K562 (cell line): ENCODE data around the gene FEV. TPM values are rescaled to one million over a fixed set of nuclear protein-coding genes. Genes with fewer than 3 reads are reported as not detected.

Experiments used
- ATAC-seq: fragments of 200-7000 bp; cut with Tn5 transposase; 3 replicates; pipeline ENCODE4 v1.9.1; 2020; ENCODE audit warnings: moderate library complexity
- BruUV-seq: library from RNA; stranded (reverse); fragments of 400-500 nt; replicated peaks from 2 replicates; lab custom pipeline; 2021; lab: Mats Ljungman, UMichigan
- CTCF ChIA-PET: fragments of 300-600 bp; formaldehyde crosslinking; extraction: SDS; loops from one replicate; lab custom pipeline; 2021; ENCODE audit warnings: low intra/inter-chr PET ratio; lab: Yijun Ruan, JAX
- POLR2A ChIA-PET: fragments of 300-600, 350-650 bp; sonication (Branson Sonifier 250); formaldehyde crosslinking; extraction: SDS; loops from one replicate; lab custom pipeline; 2021; ENCODE audit warnings: antibody characterized with exemption, inconsistent platforms; lab: Yijun Ruan, JAX
- DNase-seq, 4 experiments: peaks; one replicate each; pipeline versions ENCODE4 v3.0.0 to v3.0.0-alpha.2; 2011 to 2018; ENCODE audit warnings: low spot score in 3 of 4, mixed read lengths in 3 of 4; ENCODE audit errors: extremely low read depth in 1 of 4
- FAIRE-seq: peaks from 2 replicates; lab custom pipeline; 2011; peaks lifted over from hg19 to GRCh38; lab: Jason Lieb, UNC
- H2AFZ ChIP-seq: 2 replicates; pipeline ENCODE4 v1.6.0; 2011; ENCODE audit warnings: low read depth, low read length, control low read depth, inconsistent platforms
- H3K27ac ChIP-seq: fragments of 200-600 bp; 3 replicates; pipeline ENCODE4 v1.8.0; 2011; ENCODE audit warnings: low read depth, mild to moderate bottlenecking, control low read depth, inconsistent platforms, low read length, moderate library complexity, mixed read lengths; ENCODE audit errors: extremely low read depth
- H3K27me3 ChIP-seq, 2 experiments: fragments of 300-600 bp in 1 of 2; 2 replicates in 1 of 2; 3 replicates in 1 of 2; pipeline versions ENCODE4 v1.6.0 to v1.8.0; 2011; ENCODE audit warnings: inconsistent platforms in 2 of 2, low read length in 2 of 2, mild to moderate bottlenecking in 1 of 2, mixed read lengths in 1 of 2, moderate library complexity in 1 of 2; ENCODE audit not compliant: control insufficient read depth in 2 of 2, insufficient read depth in 2 of 2
- H3K36me3 ChIP-seq: fragments of 300-600 bp; 3 replicates; pipeline ENCODE4 v1.8.0; 2011; ENCODE audit warnings: mild to moderate bottlenecking, low read length, inconsistent platforms; ENCODE audit not compliant: control insufficient read depth, insufficient read depth
- H3K4me1 ChIP-seq, 2 experiments: fragments of 200-600 bp in 1 of 2; replicated peaks in 1 of 2; 2 replicates in 1 of 2; 3 replicates in 1 of 2; pipeline versions ENCODE4 v1.5.1 to v1.8.0; 2011; ENCODE audit warnings: inconsistent platforms in 2 of 2, low read length in 2 of 2, mild to moderate bottlenecking in 1 of 2, mixed read lengths in 1 of 2, moderate library complexity in 1 of 2; ENCODE audit not compliant: control insufficient read depth in 2 of 2, insufficient read depth in 2 of 2
- H3K4me2 ChIP-seq: 2 replicates; pipeline ENCODE4 v1.6.1; 2011; ENCODE audit warnings: low read length, control low read depth, inconsistent platforms, mixed read lengths; ENCODE audit not compliant: insufficient read depth
- H3K4me3 ChIP-seq: fragments of 200-600 bp; sonication (generic), shearing (Covaris generic); 2 replicates; pipeline ENCODE4 v1.5.1; 2016; ENCODE audit warnings: control low read depth, inconsistent platforms
- H3K79me2 ChIP-seq: fragments of 200-600 bp; 3 replicates; pipeline ENCODE4 v1.8.0; 2011; ENCODE audit warnings: low read length, inconsistent platforms; ENCODE audit not compliant: control insufficient read depth, insufficient read depth
- H3K9ac ChIP-seq, 2 experiments: 2 replicates each; pipeline versions ENCODE4 v1.6.0 to v1.6.1; 2011; ENCODE audit warnings: low read depth in 2 of 2, low read length in 2 of 2, control low read depth in 1 of 2, inconsistent platforms in 1 of 2, mild to moderate bottlenecking in 1 of 2, mixed read lengths in 1 of 2; ENCODE audit not compliant: insufficient read depth in 1 of 2
- H3K9me1 ChIP-seq: one replicate; pipeline ENCODE4 v1.6.0; 2011; ENCODE audit warnings: inconsistent platforms, mild to moderate bottlenecking, low read length, moderate library complexity; ENCODE audit not compliant: control insufficient read depth, insufficient read depth
- H3K9me3 ChIP-seq: replicated peaks from 2 replicates; pipeline ENCODE4 v1.5.1; 2011; ENCODE audit warnings: low read depth, low read length, inconsistent platforms; ENCODE audit not compliant: control insufficient read depth, insufficient read depth
- H4K20me1 ChIP-seq: replicated peaks from 2 replicates; pipeline ENCODE4 v1.6.1; 2011; ENCODE audit warnings: low read length, inconsistent platforms, mixed read lengths; ENCODE audit not compliant: control insufficient read depth, insufficient read depth
- MIER1 ChIP-seq: fragments of 450-650 bp; IDR thresholded peaks from 2 replicates; pipeline ENCODE4 v1.6.1; 2016; ENCODE audit warnings: antibody characterized with exemption, mild to moderate bottlenecking, low read depth
- PRMT5 ChIP-seq: sonication (generic); formaldehyde crosslinking; IDR thresholded peaks from 2 replicates; pipeline ENCODE4 v1.5.0; 2020; ENCODE audit warnings: missing genetic modification reagents
- SLC30A9 ChIP-seq: fragments of 250-450 bp; sonication (Bioruptor Pico); IDR thresholded peaks from 2 replicates; pipeline ENCODE4 v1.8.0; 2022; ENCODE audit warnings: mild to moderate bottlenecking, moderate library complexity
- SP2 ChIP-seq: IDR thresholded peaks from 2 replicates; pipeline ENCODE4 v1.6.1; 2011; ENCODE audit warnings: mild to moderate bottlenecking, low read depth, low read length, moderate library complexity; ENCODE audit not compliant: poor library complexity, severe bottlenecking; ENCODE audit errors: extremely low read depth
- ZNF217 ChIP-seq: sonication (generic); formaldehyde crosslinking; IDR thresholded peaks from 2 replicates; pipeline ENCODE4 v1.8.0; 2022; ENCODE audit warnings: mild to moderate bottlenecking, missing genetic modification reagents
- ZNF830 ChIP-seq: fragments of 250-450 bp; sonication (Bioruptor Pico); IDR thresholded peaks from 2 replicates; pipeline ENCODE4 v1.5.0; 2021; ENCODE audit warnings: mild to moderate bottlenecking
- WGBS: fragments of 100-300 bp; shearing (Covaris generic); methylation state at CpG from one replicate; pipeline ENCODE4 v1.1.6; 2016; ENCODE audit warnings: low coverage, mixed read lengths; ENCODE audit not compliant: insufficient coverage; ENCODE audit errors: missing lambda C conversion rate; 5-methylcytosine and 5-hydroxymethylcytosine counted together
- in situ Hi-C: fragments of 300-500 bp; cut with MboI; formaldehyde crosslinking; loops from 4 replicates; pipeline ENCODE4 v1.15.0; 2018; ENCODE audit warnings: inconsistent platforms, mixed read lengths
- intact Hi-C: fragments of 100-400 bp; cut with micrococcal nuclease; formaldehyde crosslinking; loops from 2 replicates; pipeline ENCODE4 v1.14.2; 2022
- polyA plus RNA-seq, 8 experiments: library from polyadenylated mRNA; depleted of rRNA in 4 of 8; stranded (reverse) in 5 of 8; unstranded in 3 of 8; fragments of >200 nt; fragmentation: Nextera tagmentation in 2 of 8; fragmentation: Illumina TruSeq in 1 of 8; extraction: Ambion mirVana in 2 of 8; extraction: Trizol in 1 of 8; gene quantifications; 2 replicates each; pipeline versions ENCODE4 v1.2.1 to v1.2.3, GENCODE V29; 2011 to 2014; ENCODE audit warnings: inconsistent platforms in 1 of 8, missing spikeins in 1 of 8
- total RNA-seq, 7 experiments: library from RNA; depleted of rRNA in 6 of 7; stranded (reverse); fragments of >200 nt in 6 of 7; fragmentation: Illumina TruSeq in 2 of 7; extraction: Trizol in 2 of 7; gene quantifications; 2 replicates each; pipeline versions ENCODE4 v1.2.1 to v1.2.3, GENCODE V29; 2011 to 2021; ENCODE audit warnings: low replicate concordance in 1 of 7
- TF ChIP-seq, protein P1 (sequence below), 2 experiments: fragments of 150-350 bp in 1 of 2; IDR thresholded peaks; 2 replicates each; pipeline ENCODE4 v1.6.1; 2012 to 2016; ENCODE audit warnings: low read depth in 2 of 2, low read length in 2 of 2, mild to moderate bottlenecking in 1 of 2, moderate library complexity in 1 of 2
- TF ChIP-seq, protein P2 (sequence below): fragments of 200-400 bp; formaldehyde crosslinking; IDR thresholded peaks from 2 replicates; pipeline ENCODE4 v1.6.1; 2017; ENCODE audit warnings: mild to moderate bottlenecking, low read depth, low read length, moderate library complexity
- TF ChIP-seq, protein P3 (sequence below): fragments of 450-650 bp; IDR thresholded peaks from 2 replicates; pipeline ENCODE4 v1.6.1; 2016; ENCODE audit warnings: borderline replicate concordance
- TF ChIP-seq, protein P4 (sequence below): fragments of 450-650 bp; IDR thresholded peaks from 2 replicates; pipeline ENCODE4 v1.6.1; 2014; ENCODE audit warnings: low read depth, mild to moderate bottlenecking, moderate library complexity, borderline replicate concordance

FEV gene
- total and polyA plus RNA-seq, 9 of the 15 experiments (the other 6 are each of a cell fraction or from before 2014, with no cell fraction given): 0.08 to 1.6 (median 0.62) TPM; not detected in 1

DNA sequence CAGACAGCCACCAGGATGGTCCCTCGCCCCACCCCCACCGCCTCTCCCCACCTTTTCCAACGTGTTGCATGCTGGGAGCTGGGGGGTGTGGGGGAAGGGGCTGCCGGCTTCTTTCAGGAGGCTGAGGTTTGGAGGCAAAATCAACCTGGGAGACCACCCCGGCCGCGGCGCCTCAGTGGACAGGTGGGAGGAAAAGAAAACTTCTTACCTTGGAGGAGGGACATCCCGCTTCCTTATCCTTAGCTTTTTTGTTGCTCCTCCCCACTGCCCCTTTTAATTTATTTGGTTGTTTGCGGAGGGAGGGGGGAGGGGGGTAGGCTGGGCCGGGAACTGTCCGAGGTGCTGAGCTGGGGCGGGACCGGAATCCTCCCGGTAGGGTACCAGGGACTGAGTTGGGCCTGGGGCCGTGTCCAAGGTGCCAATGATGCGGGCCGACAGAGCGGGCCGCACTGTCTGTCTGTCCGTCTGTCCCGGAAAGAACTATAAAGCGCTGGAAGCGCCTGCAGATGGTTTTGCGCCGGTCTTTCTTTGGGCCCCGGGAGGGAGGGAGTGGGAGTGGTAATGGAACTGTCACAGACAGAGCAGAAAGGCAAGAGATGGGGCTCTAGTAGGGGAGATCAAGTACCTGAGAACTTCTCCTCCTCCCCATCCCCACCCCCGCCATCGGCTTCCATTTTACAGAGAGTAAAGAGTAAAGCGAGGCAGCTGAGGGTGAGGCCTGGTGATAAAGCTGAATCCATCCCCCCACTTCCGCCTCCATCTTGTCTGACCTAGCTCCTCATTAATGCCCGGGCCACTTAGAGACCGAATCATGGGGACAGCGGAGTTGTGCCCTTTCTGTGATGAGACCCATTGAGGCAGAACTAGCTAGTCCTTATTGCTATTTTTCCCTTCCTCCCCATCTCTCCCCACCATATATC lies 23.1 kb downstream of the FEV start:
- DNase-seq (peak; percentile 47 to 77 (median 72)), ATAC-seq (0 out of 3 replicates have a peak, but pooled peaks have one; percentile 29), FAIRE-seq (no peak)
- H3K9me3 ChIP-seq: no peaks in the 10 kb centered on the region
- no peak overlapping the region for H2AFZ ChIP-seq
- H3K79me2 ChIP-seq: no peaks in the 10 kb centered on the region
- H3K4me1 ChIP-seq: peaks cover 11 to 31% of the 10 kb centered on the region in 2 experiments; a peak in 4 of 5 replicates
- CTCF ChIA-PET: interaction anchor here (0.7 kb wide), 1 partner anchor 19 kb away, joined by 4 read pairs; no protein-coding TSS in a partner anchor
- no peaks in the 10 kb centered on the region for H3K9me1 ChIP-seq
- H3K27me3 ChIP-seq: peaks cover 7 to 29% of the 10 kb centered on the region in 2 experiments; a peak in 4 of 5 replicates
- intact Hi-C loops: loop anchor here (5.0 kb wide), 1 partner anchor 55 kb away; no protein-coding TSS in a partner anchor
- no peaks in the 10 kb centered on the region for H4K20me1 ChIP-seq
- POLR2A ChIA-PET: interaction anchor here (0.7 kb wide), 1 partner anchor 84 kb away, joined by 3 read pairs; no protein-coding TSS in a partner anchor
- BruUV-seq: no TSS peak
- WGBS: 22% methylated on average over 10 of the region's 34 CpGs
- in situ Hi-C loops: no loop called here
- no peak overlapping the region for H3K4me3 ChIP-seq
- no peaks in the 10 kb centered on the region for H3K36me3 ChIP-seq
- no peak overlapping the region for H3K9ac ChIP-seq
- H3K27ac ChIP-seq: no peak overlapping the region
- no peak overlapping the region for H3K4me2 ChIP-seq
- TF ChIP-seq PRMT5 (peak; percentile 39; the same call in 1 of the 2 replicates), SP2 (no peak), MIER1 (peak; percentile 58), ZNF217 (CRISPR knock-in tag) (no peak), SLC30A9 (no peak), ZNF830 (CRISPR knock-in tag) (no peak)
- TF ChIP-seq, protein P1, sequence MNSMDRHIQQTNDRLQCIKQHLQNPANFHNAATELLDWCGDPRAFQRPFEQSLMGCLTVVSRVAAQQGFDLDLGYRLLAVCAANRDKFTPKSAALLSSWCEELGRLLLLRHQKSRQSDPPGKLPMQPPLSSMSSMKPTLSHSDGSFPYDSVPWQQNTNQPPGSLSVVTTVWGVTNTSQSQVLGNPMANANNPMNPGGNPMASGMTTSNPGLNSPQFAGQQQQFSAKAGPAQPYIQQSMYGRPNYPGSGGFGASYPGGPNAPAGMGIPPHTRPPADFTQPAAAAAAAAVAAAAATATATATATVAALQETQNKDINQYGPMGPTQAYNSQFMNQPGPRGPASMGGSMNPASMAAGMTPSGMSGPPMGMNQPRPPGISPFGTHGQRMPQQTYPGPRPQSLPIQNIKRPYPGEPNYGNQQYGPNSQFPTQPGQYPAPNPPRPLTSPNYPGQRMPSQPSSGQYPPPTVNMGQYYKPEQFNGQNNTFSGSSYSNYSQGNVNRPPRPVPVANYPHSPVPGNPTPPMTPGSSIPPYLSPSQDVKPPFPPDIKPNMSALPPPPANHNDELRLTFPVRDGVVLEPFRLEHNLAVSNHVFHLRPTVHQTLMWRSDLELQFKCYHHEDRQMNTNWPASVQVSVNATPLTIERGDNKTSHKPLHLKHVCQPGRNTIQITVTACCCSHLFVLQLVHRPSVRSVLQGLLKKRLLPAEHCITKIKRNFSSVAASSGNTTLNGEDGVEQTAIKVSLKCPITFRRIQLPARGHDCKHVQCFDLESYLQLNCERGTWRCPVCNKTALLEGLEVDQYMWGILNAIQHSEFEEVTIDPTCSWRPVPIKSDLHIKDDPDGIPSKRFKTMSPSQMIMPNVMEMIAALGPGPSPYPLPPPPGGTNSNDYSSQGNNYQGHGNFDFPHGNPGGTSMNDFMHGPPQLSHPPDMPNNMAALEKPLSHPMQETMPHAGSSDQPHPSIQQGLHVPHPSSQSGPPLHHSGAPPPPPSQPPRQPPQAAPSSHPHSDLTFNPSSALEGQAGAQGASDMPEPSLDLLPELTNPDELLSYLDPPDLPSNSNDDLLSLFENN (IDR thresholded peaks at IDR 0.05; ENCODE audit: low read depth in 2 of 2, low read length in 2 of 2): no peak
- TF ChIP-seq, protein P2, sequence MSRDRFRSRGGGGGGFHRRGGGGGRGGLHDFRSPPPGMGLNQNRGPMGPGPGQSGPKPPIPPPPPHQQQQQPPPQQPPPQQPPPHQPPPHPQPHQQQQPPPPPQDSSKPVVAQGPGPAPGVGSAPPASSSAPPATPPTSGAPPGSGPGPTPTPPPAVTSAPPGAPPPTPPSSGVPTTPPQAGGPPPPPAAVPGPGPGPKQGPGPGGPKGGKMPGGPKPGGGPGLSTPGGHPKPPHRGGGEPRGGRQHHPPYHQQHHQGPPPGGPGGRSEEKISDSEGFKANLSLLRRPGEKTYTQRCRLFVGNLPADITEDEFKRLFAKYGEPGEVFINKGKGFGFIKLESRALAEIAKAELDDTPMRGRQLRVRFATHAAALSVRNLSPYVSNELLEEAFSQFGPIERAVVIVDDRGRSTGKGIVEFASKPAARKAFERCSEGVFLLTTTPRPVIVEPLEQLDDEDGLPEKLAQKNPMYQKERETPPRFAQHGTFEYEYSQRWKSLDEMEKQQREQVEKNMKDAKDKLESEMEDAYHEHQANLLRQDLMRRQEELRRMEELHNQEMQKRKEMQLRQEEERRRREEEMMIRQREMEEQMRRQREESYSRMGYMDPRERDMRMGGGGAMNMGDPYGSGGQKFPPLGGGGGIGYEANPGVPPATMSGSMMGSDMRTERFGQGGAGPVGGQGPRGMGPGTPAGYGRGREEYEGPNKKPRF: no peak
- TF ChIP-seq, protein P3, sequence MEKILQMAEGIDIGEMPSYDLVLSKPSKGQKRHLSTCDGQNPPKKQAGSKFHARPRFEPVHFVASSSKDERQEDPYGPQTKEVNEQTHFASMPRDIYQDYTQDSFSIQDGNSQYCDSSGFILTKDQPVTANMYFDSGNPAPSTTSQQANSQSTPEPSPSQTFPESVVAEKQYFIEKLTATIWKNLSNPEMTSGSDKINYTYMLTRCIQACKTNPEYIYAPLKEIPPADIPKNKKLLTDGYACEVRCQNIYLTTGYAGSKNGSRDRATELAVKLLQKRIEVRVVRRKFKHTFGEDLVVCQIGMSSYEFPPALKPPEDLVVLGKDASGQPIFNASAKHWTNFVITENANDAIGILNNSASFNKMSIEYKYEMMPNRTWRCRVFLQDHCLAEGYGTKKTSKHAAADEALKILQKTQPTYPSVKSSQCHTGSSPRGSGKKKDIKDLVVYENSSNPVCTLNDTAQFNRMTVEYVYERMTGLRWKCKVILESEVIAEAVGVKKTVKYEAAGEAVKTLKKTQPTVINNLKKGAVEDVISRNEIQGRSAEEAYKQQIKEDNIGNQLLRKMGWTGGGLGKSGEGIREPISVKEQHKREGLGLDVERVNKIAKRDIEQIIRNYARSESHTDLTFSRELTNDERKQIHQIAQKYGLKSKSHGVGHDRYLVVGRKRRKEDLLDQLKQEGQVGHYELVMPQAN: no peak
- TF ChIP-seq, protein P4, sequence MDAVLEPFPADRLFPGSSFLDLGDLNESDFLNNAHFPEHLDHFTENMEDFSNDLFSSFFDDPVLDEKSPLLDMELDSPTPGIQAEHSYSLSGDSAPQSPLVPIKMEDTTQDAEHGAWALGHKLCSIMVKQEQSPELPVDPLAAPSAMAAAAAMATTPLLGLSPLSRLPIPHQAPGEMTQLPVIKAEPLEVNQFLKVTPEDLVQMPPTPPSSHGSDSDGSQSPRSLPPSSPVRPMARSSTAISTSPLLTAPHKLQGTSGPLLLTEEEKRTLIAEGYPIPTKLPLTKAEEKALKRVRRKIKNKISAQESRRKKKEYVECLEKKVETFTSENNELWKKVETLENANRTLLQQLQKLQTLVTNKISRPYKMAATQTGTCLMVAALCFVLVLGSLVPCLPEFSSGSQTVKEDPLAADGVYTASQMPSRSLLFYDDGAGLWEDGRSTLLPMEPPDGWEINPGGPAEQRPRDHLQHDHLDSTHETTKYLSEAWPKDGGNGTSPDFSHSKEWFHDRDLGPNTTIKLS: no peak
